GM12873 (cell line): ENCODE measurements around the gene PRIM1.

Experiments used
- TF ChIP-seq, protein P1 (sequence below): IDR thresholded peaks from 2 replicates; pipeline ENCODE4 v1.5.1; 2012; ENCODE audit warnings: low read depth, mild to moderate bottlenecking, moderate library complexity, low read length, control low read depth; ENCODE audit not compliant: insufficient read depth; ENCODE audit errors: missing control alignments

PRIM1 gene

DNA sequence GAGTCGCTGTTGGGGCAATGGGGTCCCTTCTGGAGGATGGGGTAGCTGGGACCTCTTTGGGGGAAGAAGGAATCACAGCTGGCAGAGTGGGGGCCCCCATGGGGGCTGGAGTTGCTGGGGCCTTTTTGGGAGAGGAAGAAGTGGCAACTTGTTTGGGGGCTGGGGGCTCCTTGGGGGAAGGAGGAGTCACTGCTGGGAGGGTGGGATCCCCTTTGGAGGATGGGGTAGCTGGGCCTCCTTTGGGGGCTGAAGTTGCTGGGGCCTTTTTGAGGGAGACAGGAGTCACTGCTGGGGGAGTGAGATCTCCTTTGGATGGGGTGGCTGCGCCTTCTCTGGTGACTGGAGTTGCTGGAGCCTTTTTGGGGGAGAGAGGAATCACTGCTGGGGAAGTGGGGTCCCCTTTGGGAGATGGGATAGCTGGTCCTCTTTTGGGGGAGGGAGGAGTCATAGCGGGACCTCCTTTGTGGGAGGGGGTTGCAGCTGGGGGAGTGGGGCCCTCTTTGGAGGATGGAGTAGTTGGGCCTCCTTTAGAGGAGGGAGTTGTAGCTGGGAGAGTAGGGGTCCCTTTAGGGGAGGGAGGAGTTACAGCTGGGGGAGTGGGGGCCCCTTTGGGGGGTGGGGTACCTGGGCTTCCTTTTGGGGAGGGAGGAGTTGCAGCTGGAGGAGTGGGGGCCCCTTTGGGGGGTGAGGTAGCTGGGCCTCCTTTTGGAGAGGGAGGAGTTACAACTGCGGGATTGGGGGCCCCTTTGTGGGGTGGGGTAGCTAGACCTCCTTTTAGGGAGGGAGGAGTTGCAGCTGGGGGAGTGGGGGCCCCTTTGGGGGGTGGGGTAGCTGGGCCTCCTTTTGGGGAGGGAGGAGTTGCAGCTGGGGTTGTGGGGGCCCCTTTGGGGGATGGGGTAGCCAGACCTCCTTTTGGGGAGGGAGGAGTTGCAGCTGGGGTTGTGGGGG is 34.9 kb downstream of the PRIM1 start:
- TF ChIP-seq, protein P1, sequence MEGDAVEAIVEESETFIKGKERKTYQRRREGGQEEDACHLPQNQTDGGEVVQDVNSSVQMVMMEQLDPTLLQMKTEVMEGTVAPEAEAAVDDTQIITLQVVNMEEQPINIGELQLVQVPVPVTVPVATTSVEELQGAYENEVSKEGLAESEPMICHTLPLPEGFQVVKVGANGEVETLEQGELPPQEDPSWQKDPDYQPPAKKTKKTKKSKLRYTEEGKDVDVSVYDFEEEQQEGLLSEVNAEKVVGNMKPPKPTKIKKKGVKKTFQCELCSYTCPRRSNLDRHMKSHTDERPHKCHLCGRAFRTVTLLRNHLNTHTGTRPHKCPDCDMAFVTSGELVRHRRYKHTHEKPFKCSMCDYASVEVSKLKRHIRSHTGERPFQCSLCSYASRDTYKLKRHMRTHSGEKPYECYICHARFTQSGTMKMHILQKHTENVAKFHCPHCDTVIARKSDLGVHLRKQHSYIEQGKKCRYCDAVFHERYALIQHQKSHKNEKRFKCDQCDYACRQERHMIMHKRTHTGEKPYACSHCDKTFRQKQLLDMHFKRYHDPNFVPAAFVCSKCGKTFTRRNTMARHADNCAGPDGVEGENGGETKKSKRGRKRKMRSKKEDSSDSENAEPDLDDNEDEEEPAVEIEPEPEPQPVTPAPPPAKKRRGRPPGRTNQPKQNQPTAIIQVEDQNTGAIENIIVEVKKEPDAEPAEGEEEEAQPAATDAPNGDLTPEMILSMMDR: no peak

DNA sequence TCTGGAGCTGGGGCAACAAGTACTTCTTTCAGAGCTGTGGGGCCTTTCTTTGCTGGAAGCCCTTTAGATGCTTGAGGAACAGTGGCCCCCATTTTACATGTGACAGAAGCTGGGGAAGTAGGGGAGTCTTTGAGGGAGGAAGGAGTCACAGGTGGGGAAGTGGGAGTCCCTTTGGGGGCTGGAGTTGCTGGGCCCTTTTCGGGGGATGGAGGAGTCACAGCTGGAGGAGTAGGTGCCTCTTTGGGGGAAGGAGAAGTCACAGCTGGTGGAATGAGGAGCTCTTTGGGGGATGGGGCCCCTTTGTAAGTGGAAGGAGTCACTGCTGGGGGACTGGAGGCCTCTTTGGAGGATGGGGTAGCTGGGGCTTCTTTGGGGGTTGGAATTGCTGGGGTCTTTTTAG is 35.7 kb downstream of the PRIM1 start:
- TF ChIP-seq, protein P1: no peak

DNA sequence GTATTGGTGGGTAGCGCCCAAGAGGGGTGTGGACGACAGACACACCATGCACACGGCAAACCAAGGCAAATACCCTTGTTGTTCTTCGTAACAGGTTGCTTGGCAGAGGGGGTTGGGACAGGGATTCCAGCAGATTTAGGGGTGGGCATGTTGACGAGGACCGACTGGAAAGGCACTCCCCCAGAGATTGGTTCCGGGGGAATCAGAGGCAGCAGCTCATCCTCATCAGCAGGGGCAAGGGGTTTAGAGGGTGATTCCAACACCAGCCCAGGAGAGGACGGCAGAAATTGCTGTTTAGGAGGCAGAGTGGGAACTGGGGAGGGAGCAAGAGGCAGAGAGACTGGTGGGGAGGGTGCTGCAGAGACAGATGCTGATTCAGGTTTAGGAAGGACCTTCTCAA is 36.3 kb downstream of the PRIM1 start:
- TF ChIP-seq, protein P1: no peak

DNA sequence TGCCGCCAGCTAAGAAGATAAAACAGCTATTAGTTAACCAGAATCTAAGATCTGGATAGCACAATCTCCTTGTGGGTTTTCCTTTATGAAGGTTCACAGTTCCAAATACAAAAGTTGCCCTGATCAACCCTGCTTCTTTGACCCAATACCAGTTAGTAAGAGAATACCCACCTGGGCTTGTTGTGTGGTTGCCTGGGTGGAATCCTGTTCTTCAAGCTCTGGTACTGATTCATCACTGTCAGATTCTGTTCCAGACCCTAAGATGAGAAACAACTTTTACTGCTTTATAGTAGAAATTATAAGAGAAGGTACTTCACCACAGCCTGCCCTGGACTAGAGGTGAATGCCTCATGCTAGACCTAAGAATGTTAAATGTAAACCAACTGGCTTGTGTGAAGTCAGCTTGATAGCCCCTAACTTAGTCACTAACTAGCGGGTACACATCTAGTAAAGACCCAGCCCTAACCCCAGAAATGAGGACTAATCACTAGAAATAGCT is 37.6 kb downstream of the PRIM1 start:
- TF ChIP-seq, protein P1: no peak

DNA sequence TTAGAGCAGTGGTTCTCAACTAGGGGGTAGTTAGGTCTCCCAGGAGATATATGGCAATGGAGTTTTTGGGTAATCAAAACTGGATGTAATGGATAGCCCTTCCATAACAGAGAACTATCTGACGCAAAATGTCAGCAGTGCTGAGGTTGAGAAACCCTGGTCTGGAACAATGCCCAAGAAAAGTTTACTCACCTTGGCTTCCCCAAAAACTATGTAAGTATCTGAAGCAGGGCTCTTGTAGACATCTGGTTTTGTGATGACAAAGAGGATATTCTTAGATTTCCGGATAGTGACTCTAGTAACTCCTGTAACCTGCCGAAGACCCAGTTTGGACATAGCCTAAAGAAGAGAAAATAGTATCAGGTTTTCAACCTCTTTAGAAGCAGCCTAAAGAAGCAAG is 38.8 kb downstream of the PRIM1 start:
- TF ChIP-seq, protein P1: no peak

DNA sequence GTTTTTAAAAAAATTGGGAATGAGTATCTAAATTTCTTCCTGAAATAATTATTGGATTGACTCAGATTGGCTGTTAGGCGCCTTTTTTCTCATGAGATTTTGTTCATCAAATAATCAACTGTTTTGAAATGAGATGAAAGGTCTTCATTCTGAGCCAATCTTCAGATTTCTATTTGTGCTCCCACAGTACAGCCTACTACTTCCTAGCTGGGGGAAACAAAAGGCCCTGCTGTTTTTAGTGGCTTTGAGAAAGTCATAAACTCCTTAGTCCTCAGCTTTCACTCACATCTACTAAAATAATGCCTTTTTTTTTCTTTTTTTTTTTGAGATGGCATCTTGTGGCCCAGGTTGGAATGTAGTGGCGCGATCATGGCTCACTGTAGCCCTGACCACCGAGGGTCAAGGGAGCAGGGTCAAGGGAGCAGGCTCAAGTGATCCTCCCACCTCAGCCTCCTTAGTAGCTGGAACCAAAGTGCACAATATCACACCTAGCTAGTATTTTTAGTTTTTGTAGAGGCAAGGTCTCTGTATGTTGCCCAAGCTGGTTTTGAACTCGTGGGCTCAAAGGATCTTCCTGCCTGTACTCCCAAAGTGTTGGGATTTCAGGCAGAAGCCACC is 42.3 kb downstream of the PRIM1 start:
- TF ChIP-seq, protein P1: no peak

DNA sequence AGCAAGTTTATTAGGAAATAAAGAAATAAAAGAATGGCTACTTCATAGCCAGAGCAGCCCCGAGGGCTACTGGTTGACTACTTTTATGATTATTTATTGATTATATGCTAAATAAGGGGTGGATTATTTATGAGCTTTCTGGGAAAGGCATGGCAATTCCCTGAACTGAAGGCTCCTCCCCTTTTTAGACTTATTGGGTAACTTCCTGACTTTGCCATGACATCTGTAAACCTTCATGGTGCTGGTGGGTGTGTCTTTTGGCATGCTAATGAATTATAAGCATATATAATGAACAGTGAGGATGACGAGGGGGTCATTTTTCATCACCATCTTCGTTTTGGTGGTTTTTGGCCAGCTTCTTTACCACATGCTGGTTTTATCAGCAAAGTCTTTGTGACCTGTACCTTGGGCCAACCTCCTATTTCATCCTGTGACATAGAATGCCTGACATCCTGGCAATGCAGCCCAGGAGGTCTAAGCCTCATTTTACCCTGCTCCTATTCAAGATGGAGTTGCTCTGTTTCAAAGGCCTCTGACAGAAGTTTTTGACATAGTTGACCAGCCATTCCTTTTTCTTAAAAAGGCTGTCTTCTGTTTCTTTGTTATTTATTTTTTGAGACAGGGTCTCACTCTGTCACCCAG is 53.0 kb downstream of the PRIM1 start:
- TF ChIP-seq, protein P1: no peak
